ENCODE results near the gene HOXA6. TPM values are rescaled to one million over a fixed set of nuclear protein-coding genes. Genes with fewer than 3 reads are reported as not detected.

Gene HOXA6
- total and polyA plus RNA-seq, 4 donors: 0.23 TPM; not detected in 3

DNA sequence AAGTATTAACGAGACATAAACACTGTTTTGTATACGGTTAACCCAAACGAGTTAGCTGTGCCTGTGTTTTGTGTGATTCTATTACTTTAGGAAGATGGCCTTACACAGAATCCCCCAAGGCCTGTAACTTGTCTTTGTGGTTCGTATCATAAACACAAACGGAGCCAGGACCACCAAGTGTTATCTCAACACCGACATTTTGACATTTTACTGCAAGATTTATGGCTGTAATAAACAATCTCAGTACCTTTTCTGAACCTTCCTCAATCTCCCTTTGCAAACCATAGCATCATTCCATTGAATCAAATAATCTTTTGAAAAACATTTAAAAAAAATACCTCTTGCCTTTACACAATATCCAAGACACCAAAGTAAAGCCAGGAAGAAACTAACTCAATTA is 14.6 kb downstream of the HOXA6 start:
- Histone ChIP-seq H3K4me1 (ENCODE audit: control insufficient read depth in 4 of 4, insufficient read depth in 4 of 4, low read length in 3 of 4) (peaks cover 0 to 9% (median 1%) of the 10 kb centered on the region in 4 donors), H3K9ac (ENCODE audit: low read depth in 1 of 2, low read length in 2 of 2) (no peak overlapping the region), H3K9me3 (ENCODE audit: control insufficient read depth in 4 of 4, low read length in 3 of 4) (peaks cover 0 to 2% (median 0%) of the 10 kb centered on the region in 4 donors), H3K27me3 (ENCODE audit: control insufficient read depth in 4 of 4, insufficient read depth in 4 of 4, low read length in 3 of 4) (peaks cover 0 to 19% (median 9%) of the 10 kb centered on the region in 4 donors), H3K4me3 (ENCODE audit: low read depth in 1 of 3, low read length in 3 of 3) (no peak overlapping the region), H3K27ac (ENCODE audit: low read depth in 1 of 2, low read length in 2 of 2) (no peak overlapping the region), H3K36me3 (ENCODE audit: control insufficient read depth in 4 of 4, insufficient read depth in 3 of 4, low read depth in 1 of 4, low read length in 3 of 4) (no peaks in the 10 kb centered on the region)
- TF ChIP-seq EGR1 (IDR thresholded peaks at IDR 0.05; ENCODE audit: low read depth in 2 of 2): no peak
- no peak for TF ChIP-seq MAX (IDR thresholded peaks at IDR 0.05)
- no peak for TF ChIP-seq HNF4A (conservative IDR thresholded peaks at IDR 0.05)
- no peak for TF ChIP-seq FOXA1 (IDR thresholded peaks at IDR 0.05)
- TF ChIP-seq ATF3 (IDR thresholded peaks at IDR 0.05): no peak
- no peak for TF ChIP-seq TAF1 (conservative IDR thresholded peaks at IDR 0.05)
- TF ChIP-seq CTCF (IDR thresholded peaks at IDR 0.05; ENCODE audit: low read depth, low read length, missing input control): no peak
- TF ChIP-seq RAD21 (IDR thresholded peaks at IDR 0.05): no peak
- TF ChIP-seq, protein P1, sequence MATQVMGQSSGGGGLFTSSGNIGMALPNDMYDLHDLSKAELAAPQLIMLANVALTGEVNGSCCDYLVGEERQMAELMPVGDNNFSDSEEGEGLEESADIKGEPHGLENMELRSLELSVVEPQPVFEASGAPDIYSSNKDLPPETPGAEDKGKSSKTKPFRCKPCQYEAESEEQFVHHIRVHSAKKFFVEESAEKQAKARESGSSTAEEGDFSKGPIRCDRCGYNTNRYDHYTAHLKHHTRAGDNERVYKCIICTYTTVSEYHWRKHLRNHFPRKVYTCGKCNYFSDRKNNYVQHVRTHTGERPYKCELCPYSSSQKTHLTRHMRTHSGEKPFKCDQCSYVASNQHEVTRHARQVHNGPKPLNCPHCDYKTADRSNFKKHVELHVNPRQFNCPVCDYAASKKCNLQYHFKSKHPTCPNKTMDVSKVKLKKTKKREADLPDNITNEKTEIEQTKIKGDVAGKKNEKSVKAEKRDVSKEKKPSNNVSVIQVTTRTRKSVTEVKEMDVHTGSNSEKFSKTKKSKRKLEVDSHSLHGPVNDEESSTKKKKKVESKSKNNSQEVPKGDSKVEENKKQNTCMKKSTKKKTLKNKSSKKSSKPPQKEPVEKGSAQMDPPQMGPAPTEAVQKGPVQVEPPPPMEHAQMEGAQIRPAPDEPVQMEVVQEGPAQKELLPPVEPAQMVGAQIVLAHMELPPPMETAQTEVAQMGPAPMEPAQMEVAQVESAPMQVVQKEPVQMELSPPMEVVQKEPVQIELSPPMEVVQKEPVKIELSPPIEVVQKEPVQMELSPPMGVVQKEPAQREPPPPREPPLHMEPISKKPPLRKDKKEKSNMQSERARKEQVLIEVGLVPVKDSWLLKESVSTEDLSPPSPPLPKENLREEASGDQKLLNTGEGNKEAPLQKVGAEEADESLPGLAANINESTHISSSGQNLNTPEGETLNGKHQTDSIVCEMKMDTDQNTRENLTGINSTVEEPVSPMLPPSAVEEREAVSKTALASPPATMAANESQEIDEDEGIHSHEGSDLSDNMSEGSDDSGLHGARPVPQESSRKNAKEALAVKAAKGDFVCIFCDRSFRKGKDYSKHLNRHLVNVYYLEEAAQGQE (IDR thresholded peaks at IDR 0.05): no peak
- no peak for TF ChIP-seq GABPA (IDR thresholded peaks at IDR 0.05 in 1 of 2, conservative IDR thresholded peaks at IDR 0.05 in 1 of 2)
- WGBS: 31% methylated on average over 6 of the region's 6 CpGs
- DNase-seq (ENCODE audit: low spot score): no peak

GRCh38 chr7:27132214-27132613 is 15.4 kb downstream of the HOXA6 start:
- Histone ChIP-seq H3K27ac (ENCODE audit: low read depth in 1 of 2, low read length in 2 of 2) (no peak overlapping the region), H3K4me3 (ENCODE audit: low read depth in 1 of 3, low read length in 3 of 3) (no peak overlapping the region), H3K4me1 (ENCODE audit: control insufficient read depth in 4 of 4, insufficient read depth in 4 of 4, low read length in 3 of 4) (peaks cover 0 to 9% (median 1%) of the 10 kb centered on the region in 4 donors), H3K27me3 (ENCODE audit: control insufficient read depth in 4 of 4, insufficient read depth in 4 of 4, low read length in 3 of 4) (peaks cover 0 to 19% (median 8%) of the 10 kb centered on the region in 4 donors), H3K36me3 (ENCODE audit: control insufficient read depth in 4 of 4, insufficient read depth in 3 of 4, low read depth in 1 of 4, low read length in 3 of 4) (no peaks in the 10 kb centered on the region), H3K9ac (ENCODE audit: low read depth in 1 of 2, low read length in 2 of 2) (no peak overlapping the region), H3K9me3 (ENCODE audit: control insufficient read depth in 4 of 4, low read length in 3 of 4) (peaks cover 0 to 2% (median 0%) of the 10 kb centered on the region in 4 donors)
- 30% methylated on average over 2 of the region's 2 CpGs for WGBS
- no peak for DNase-seq (ENCODE audit: low spot score)
- no peak for TF ChIP-seq YY1 (IDR thresholded peaks at IDR 0.05)
- TF ChIP-seq RXRA (IDR thresholded peaks at IDR 0.05): no peak
- no peak for TF ChIP-seq HNF4G (IDR thresholded peaks at IDR 0.05)
- TF ChIP-seq FOXA2 (IDR thresholded peaks at IDR 0.05): no peak
